HepG2 (cell line): ENCODE measurements around the gene F12. TPM values are rescaled to one million over a fixed set of nuclear protein-coding genes. Genes with fewer than 3 reads are reported as not detected.
A peak's percentile ranks its signal among the peaks of the same experiment; 100 is the strongest.

Source experiments
- AGO1 ChIP-seq: fragments of 200-400 bp; formaldehyde crosslinking; IDR thresholded peaks from 2 replicates; pipeline ENCODE4 v1.6.1; 2017; ENCODE audit warnings: mild to moderate bottlenecking, low read depth, low read length, moderate library complexity; ENCODE audit not compliant: poor library complexity, severe bottlenecking
- CBX1 ChIP-seq: IDR thresholded peaks from one replicate; pipeline ENCODE4 v1.6.1; 2016; ENCODE audit warnings: antibody characterized with exemption, low read depth
- CEBPB ChIP-seq: IDR thresholded peaks from 2 replicates; pipeline ENCODE4 v1.6.1; 2011; ENCODE audit warnings: low read depth, low read length, improper control_type of control experiment, borderline replicate concordance
- FLYWCH1 ChIP-seq: sonication (generic); formaldehyde crosslinking; IDR thresholded peaks from 2 replicates; pipeline ENCODE4 v1.8.1; 2023; ENCODE audit warnings: mild to moderate bottlenecking, missing genetic modification reagents
- IKZF4 ChIP-seq: sonication (generic); formaldehyde crosslinking; IDR thresholded peaks from 2 replicates; pipeline ENCODE4 v1.5.1; 2020; ENCODE audit warnings: borderline replicate concordance, mild to moderate bottlenecking, low read depth, missing genetic modification reagents; ENCODE audit errors: not compliant biosample characterization
- KDM1A ChIP-seq: IDR thresholded peaks from 2 replicates; pipeline ENCODE4 v1.6.1; 2016; ENCODE audit warnings: missing compliant biosample characterization
- MED13 ChIP-seq: sonication (generic); formaldehyde crosslinking; IDR thresholded peaks from 2 replicates; pipeline ENCODE4 v1.5.0; 2020; ENCODE audit warnings: missing genetic modification reagents
- PTBP1 ChIP-seq: fragments of 200-400 bp; formaldehyde crosslinking; IDR thresholded peaks from 2 replicates; pipeline ENCODE4 v1.6.1; 2018; ENCODE audit warnings: low read length, low read depth; ENCODE audit not compliant: poor library complexity, severe bottlenecking
- SMARCC2 ChIP-seq: fragments of 450-650 bp; IDR thresholded peaks from 2 replicates; pipeline ENCODE4 v1.6.1; 2017; ENCODE audit warnings: antibody characterized with exemption, mild to moderate bottlenecking
- SMYD3 ChIP-seq: sonication (generic); formaldehyde crosslinking; IDR thresholded peaks from 2 replicates; pipeline ENCODE4 v1.8.1; 2023; ENCODE audit warnings: mild to moderate bottlenecking, missing genetic modification reagents
- ZBTB8A ChIP-seq: sonication (generic); formaldehyde crosslinking; IDR thresholded peaks from 2 replicates; pipeline ENCODE4 v1.4.0; 2020; ENCODE audit warnings: mild to moderate bottlenecking, low read depth, missing genetic modification reagents, borderline replicate concordance
- ZFY ChIP-seq: sonication (generic); formaldehyde crosslinking; IDR thresholded peaks from 2 replicates; pipeline ENCODE4 v1.4.0; 2020; ENCODE audit warnings: missing genetic modification reagents
- ZNF280B ChIP-seq: sonication (generic); formaldehyde crosslinking; IDR thresholded peaks from 2 replicates; pipeline ENCODE4 v1.5.0; 2020; ENCODE audit warnings: missing genetic modification reagents, mild to moderate bottlenecking, borderline replicate concordance
- ZNF292 ChIP-seq: sonication (generic); formaldehyde crosslinking; IDR thresholded peaks from 2 replicates; pipeline ENCODE4 v1.8.1; 2022; ENCODE audit warnings: mild to moderate bottlenecking, low read depth, missing genetic modification reagents, borderline replicate concordance
- ZNF335 ChIP-seq: sonication (generic); formaldehyde crosslinking; IDR thresholded peaks from 2 replicates; pipeline ENCODE4 v1.4.0; 2020; ENCODE audit warnings: missing genetic modification reagents
- ZNF576 ChIP-seq: sonication (generic); formaldehyde crosslinking; IDR thresholded peaks from 2 replicates; pipeline ENCODE4 v1.4.0; 2020; ENCODE audit warnings: mild to moderate bottlenecking, missing genetic modification reagents
- ZNF616 ChIP-seq: sonication (generic); formaldehyde crosslinking; IDR thresholded peaks from 2 replicates; pipeline ENCODE4 v1.5.0; 2020; ENCODE audit warnings: low read depth, mild to moderate bottlenecking, missing genetic modification reagents
- ZNF670 ChIP-seq: sonication (generic); formaldehyde crosslinking; IDR thresholded peaks from 2 replicates; pipeline ENCODE4 v1.8.0; 2022; ENCODE audit warnings: mild to moderate bottlenecking, missing genetic modification reagents, borderline replicate concordance
- ZNF678 ChIP-seq: sonication (generic); formaldehyde crosslinking; IDR thresholded peaks from 2 replicates; pipeline ENCODE4 v1.4.0; 2020; ENCODE audit warnings: mild to moderate bottlenecking, missing genetic modification reagents
- ZNF816 ChIP-seq: sonication (generic); formaldehyde crosslinking; IDR thresholded peaks from 2 replicates; pipeline ENCODE4 v1.8.0; 2022; ENCODE audit warnings: missing genetic modification reagents, mild to moderate bottlenecking, borderline replicate concordance
- polyA plus RNA-seq, 8 experiments: library from polyadenylated mRNA; depleted of rRNA in 3 of 8; stranded (reverse) in 7 of 8; unstranded in 1 of 8; fragments of >200 nt; fragmentation: Illumina TruSeq in 4 of 8; extraction: Trizol in 4 of 8; gene quantifications; 2 replicates each; pipeline versions ENCODE4 v1.2.1 to v1.2.3, GENCODE V29; 2011 to 2016; ENCODE audit warnings: low read depth in 4 of 8, missing spikeins in 1 of 8, mixed read lengths in 1 of 8; ENCODE audit not compliant: insufficient read depth in 1 of 8
- total RNA-seq, 5 experiments: library from RNA; depleted of rRNA; stranded (reverse); fragments of >200 nt; fragmentation: Illumina TruSeq; extraction: Trizol; gene quantifications; 2 replicates each; pipeline ENCODE4 v1.2.3, GENCODE V29; 2016; ENCODE audit warnings: low read depth in 1 of 5
- TF ChIP-seq, protein P1 (sequence below): sonication (generic); formaldehyde crosslinking; IDR thresholded peaks from one replicate; pipeline ENCODE4 v1.5.1; 2020; ENCODE audit warnings: mild to moderate bottlenecking, missing genetic modification reagents; ENCODE audit errors: not compliant biosample characterization

The F12 gene
- total and polyA plus RNA-seq, 2 of the 13 experiments (the other 11 are each of a cell fraction or from before 2014, with no cell fraction given), result 2.5 to 3.0 TPM

- TF ChIP-seq, protein P1, sequence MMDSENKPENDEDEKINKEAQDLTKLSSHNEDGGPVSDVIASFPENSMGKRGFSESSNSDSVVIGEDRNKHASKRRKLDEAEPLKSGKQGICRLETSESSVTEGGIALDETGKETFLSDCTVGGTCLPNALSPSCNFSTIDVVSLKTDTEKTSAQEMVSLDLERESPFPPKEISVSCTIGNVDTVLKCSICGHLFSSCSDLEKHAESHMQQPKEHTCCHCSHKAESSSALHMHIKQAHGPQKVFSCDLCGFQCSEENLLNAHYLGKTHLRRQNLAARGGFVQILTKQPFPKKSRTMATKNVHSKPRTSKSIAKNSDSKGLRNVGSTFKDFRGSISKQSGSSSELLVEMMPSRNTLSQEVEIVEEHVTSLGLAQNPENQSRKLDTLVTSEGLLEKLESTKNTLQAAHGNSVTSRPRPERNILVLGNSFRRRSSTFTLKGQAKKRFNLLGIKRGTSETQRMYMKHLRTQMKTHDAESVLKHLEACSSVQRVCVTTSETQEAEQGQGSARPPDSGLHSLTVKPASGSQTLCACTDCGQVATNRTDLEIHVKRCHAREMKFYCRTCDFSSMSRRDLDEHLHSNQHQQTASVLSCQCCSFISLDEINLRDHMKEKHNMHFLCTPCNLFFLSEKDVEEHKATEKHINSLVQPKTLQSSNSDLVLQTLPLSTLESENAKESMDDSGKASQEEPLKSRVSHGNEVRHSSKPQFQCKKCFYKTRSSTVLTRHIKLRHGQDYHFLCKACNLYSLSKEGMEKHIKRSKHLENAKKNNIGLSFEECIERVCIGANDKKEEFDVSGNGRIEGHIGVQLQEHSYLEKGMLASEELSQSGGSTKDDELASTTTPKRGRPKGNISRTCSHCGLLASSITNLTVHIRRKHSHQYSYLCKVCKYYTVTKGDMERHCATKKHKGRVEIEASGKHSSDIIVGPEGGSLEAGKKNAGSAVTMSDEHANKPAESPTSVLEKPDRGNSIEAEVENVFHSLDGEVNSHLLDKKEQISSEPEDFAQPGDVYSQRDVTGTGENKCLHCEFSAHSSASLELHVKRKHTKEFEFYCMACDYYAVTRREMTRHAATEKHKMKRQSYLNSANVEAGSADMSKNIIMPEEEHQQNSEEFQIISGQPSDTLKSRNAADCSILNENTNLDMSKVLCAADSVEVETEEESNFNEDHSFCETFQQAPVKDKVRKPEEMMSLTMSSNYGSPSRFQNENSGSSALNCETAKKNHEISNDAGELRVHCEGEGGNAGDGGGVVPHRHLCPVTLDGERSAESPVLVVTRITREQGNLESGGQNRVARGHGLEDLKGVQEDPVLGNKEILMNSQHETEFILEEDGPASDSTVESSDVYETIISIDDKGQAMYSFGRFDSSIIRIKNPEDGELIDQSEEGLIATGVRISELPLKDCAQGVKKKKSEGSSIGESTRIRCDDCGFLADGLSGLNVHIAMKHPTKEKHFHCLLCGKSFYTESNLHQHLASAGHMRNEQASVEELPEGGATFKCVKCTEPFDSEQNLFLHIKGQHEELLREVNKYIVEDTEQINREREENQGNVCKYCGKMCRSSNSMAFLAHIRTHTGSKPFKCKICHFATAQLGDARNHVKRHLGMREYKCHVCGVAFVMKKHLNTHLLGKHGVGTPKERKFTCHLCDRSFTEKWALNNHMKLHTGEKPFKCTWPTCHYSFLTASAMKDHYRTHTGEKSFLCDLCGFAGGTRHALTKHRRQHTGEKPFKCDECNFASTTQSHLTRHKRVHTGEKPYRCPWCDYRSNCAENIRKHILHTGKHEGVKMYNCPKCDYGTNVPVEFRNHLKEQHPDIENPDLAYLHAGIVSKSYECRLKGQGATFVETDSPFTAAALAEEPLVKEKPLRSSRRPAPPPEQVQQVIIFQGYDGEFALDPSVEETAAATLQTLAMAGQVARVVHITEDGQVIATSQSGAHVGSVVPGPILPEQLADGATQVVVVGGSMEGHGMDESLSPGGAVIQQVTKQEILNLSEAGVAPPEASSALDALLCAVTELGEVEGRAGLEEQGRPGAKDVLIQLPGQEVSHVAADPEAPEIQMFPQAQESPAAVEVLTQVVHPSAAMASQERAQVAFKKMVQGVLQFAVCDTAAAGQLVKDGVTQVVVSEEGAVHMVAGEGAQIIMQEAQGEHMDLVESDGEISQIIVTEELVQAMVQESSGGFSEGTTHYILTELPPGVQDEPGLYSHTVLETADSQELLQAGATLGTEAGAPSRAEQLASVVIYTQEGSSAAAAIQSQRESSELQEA (CRISPR knock-in tag), result peak; percentile 82
- TF ChIP-seq ZBTB8A (CRISPR knock-in tag) (no peak), ZFY (CRISPR knock-in tag) (peak; percentile 66), SMYD3 (CRISPR knock-in tag) (peak; percentile 67; the same call in 1 of the 2 replicates), ZNF335 (CRISPR knock-in tag) (no peak), ZNF816 (CRISPR knock-in tag) (no peak), PTBP1 (no peak), CEBPB (no peak), ZNF670 (peak; percentile 20; the same call in 1 of the 2 replicates), IKZF4 (CRISPR knock-in tag) (no peak), ZNF616 (CRISPR knock-in tag) (no peak), KDM1A (CRISPR knock-in tag) (no peak; the same call in 1 of the 2 replicates), SMARCC2 (no peak), FLYWCH1 (CRISPR knock-in tag) (no peak), ZNF678 (CRISPR knock-in tag) (no peak; the same call in 1 of the 2 replicates), ZNF292 (CRISPR knock-in tag) (no peak), ZNF280B (CRISPR knock-in tag) (no peak), ZNF576 (no peak; the same call in 1 of the 2 replicates), CBX1 (peak; percentile 17), MED13 (no peak), AGO1 (no peak)
Measured at GRCh38 chr5:177455036-177455660, 45.8 kb upstream of the F12 start (continued).
